K562 (cell line): Measurements from ENCODE around the gene TPO. TPM values are rescaled to one million over a fixed set of nuclear protein-coding genes. Genes with fewer than 3 reads are reported as not detected.

ENCODE experiments used
- AFF1 ChIP-seq, 2 experiments: fragments of 450-650 bp; IDR thresholded peaks; 2 replicates each; pipeline ENCODE4 v1.6.1; 2018; ENCODE audit warnings: mild to moderate bottlenecking in 2 of 2, low read depth in 1 of 2; ENCODE audit not compliant: partially characterized antibody in 2 of 2
- CCAR2 ChIP-seq: fragments of 200-400 bp; formaldehyde crosslinking; IDR thresholded peaks from 2 replicates; pipeline ENCODE4 v1.6.1; 2017; ENCODE audit warnings: mild to moderate bottlenecking, low read depth, low read length
- DEAF1 ChIP-seq: fragments of 450-650 bp; formaldehyde crosslinking; IDR thresholded peaks from 2 replicates; pipeline ENCODE4 v1.4.0; 2020; ENCODE audit warnings: mild to moderate bottlenecking, moderate library complexity
- EGR1 ChIP-seq: fragments of 450-650 bp; conservative IDR thresholded peaks from 2 replicates; pipeline ENCODE4 v1.6.1; 2017; ENCODE audit warnings: mild to moderate bottlenecking
- EHMT2 ChIP-seq: fragments of 450-650 bp; IDR thresholded peaks from 2 replicates; pipeline ENCODE4 v1.6.1; 2018; ENCODE audit warnings: antibody characterized with exemption
- GTF2E2 ChIP-seq: fragments of 200-800 bp; sonication (Bioruptor generic); IDR thresholded peaks from 2 replicates; pipeline ENCODE4 v1.6.1; 2016; ENCODE audit warnings: missing genetic modification characterization, missing compliant biosample characterization
- POLR2AphosphoS5 ChIP-seq: IDR thresholded peaks from 2 replicates; pipeline ENCODE4 v1.6.1; 2011; ENCODE audit warnings: mild to moderate bottlenecking, low read depth, low read length, moderate library complexity; ENCODE audit not compliant: control insufficient read depth, insufficient read depth
- SMARCA4 ChIP-seq: fragments of 450-650 bp; IDR thresholded peaks from 2 replicates; pipeline ENCODE4 v1.6.1; 2016
- ZBTB43 ChIP-seq: sonication (generic); formaldehyde crosslinking; IDR thresholded peaks from 2 replicates; pipeline ENCODE4 v1.8.0; 2023; ENCODE audit warnings: mild to moderate bottlenecking, missing genetic modification reagents
- ZNF512 ChIP-seq: IDR thresholded peaks from 2 replicates; pipeline ENCODE4 v1.6.1; 2016; ENCODE audit warnings: missing genetic modification characterization, missing compliant biosample characterization
- ZNF699 ChIP-seq: fragments of 250-450 bp; sonication (Bioruptor Pico); IDR thresholded peaks from 2 replicates; pipeline ENCODE4 v1.8.0; 2021; ENCODE audit warnings: mild to moderate bottlenecking, moderate library complexity; ENCODE audit not compliant: insufficient replicate concordance
- polyA plus RNA-seq, 8 experiments: library from polyadenylated mRNA; depleted of rRNA in 4 of 8; stranded (reverse) in 5 of 8; unstranded in 3 of 8; fragments of >200 nt; fragmentation: Nextera tagmentation in 2 of 8; fragmentation: Illumina TruSeq in 1 of 8; extraction: Ambion mirVana in 2 of 8; extraction: Trizol in 1 of 8; gene quantifications; 2 replicates each; pipeline versions ENCODE4 v1.2.1 to v1.2.3, GENCODE V29; 2011 to 2014; ENCODE audit warnings: inconsistent platforms in 1 of 8, missing spikeins in 1 of 8
- total RNA-seq, 7 experiments: library from RNA; depleted of rRNA in 6 of 7; stranded (reverse); fragments of >200 nt in 6 of 7; fragmentation: Illumina TruSeq in 2 of 7; extraction: Trizol in 2 of 7; gene quantifications; 2 replicates each; pipeline versions ENCODE4 v1.2.1 to v1.2.3, GENCODE V29; 2011 to 2021; ENCODE audit warnings: low replicate concordance in 1 of 7

TPO gene
- total and polyA plus RNA-seq, 9 of the 15 experiments (the other 6 are each of a cell fraction or from before 2014, with no cell fraction given): not detected

DNA sequence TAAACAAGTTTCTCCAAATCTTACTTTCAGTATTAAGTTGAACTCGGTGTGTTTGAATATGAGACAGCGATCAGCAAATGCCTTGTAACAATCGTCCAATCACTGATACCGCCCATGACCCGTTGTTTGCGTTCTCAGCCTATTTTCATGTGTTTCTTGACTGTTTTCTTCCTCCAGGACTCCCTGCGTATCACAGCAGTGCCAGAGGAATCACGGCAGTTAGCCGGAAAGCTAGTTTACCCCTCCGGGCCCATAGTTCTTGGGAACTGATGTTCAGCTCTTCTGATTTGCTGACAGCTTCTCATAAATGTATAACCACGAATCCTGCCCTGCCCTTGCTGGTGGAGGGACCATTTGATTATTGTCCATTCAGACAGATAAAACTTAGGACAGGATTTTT is 42.2 kb upstream of the TPO start (continued):
- TF ChIP-seq AFF1 (IDR thresholded peaks at IDR 0.05; ENCODE audit: low read depth in 1 of 2, partially characterized antibody in 2 of 2) (no peak), EGR1 (no peak), CCAR2 (no peak), ZNF699 (CRISPR knock-in tag) (no peak), GTF2E2 (no peak), EHMT2 (no peak), ZNF512 (tag) (no peak), SMARCA4 (no peak), POLR2AphosphoS5 (no peak), ZBTB43 (CRISPR knock-in tag) (no peak), DEAF1 (CRISPR knock-in tag) (no peak)
